Epithelial cell of proximal tubule (primary cell): ENCODE results near the gene TXNRD3. TPM values are rescaled to one million over a fixed set of nuclear protein-coding genes. Genes with fewer than 3 reads are reported as not detected.
"Not testable (repeated sequence)": the region's sequence is repeated elsewhere in the genome, so short reads cannot be mapped to it uniquely, and the experiment has no call there.

Source experiments
- DNase-seq: peaks from one replicate; pipeline ENCODE4 v3.0.0-alpha.2; 2011; ENCODE audit warnings: low read depth
- H3K4me3 ChIP-seq: 2 replicates; pipeline ENCODE4 v1.5.1; 2011; ENCODE audit warnings: low read depth, mild to moderate bottlenecking, low read length
- total RNA-seq: library from RNA; depleted of rRNA; stranded (reverse); fragments of >200 nt; gene quantifications from 2 replicates; pipeline ENCODE4 v1.2.3, GENCODE V29; 2015
- TF ChIP-seq, protein P1 (sequence below): conservative IDR thresholded peaks from 2 replicates; pipeline ENCODE4 v1.5.1; 2012; ENCODE audit warnings: low read depth, mild to moderate bottlenecking, low read length

TXNRD3 gene
- total RNA-seq, 1 donor from 2014 or later, result 4.5 TPM

DNA sequence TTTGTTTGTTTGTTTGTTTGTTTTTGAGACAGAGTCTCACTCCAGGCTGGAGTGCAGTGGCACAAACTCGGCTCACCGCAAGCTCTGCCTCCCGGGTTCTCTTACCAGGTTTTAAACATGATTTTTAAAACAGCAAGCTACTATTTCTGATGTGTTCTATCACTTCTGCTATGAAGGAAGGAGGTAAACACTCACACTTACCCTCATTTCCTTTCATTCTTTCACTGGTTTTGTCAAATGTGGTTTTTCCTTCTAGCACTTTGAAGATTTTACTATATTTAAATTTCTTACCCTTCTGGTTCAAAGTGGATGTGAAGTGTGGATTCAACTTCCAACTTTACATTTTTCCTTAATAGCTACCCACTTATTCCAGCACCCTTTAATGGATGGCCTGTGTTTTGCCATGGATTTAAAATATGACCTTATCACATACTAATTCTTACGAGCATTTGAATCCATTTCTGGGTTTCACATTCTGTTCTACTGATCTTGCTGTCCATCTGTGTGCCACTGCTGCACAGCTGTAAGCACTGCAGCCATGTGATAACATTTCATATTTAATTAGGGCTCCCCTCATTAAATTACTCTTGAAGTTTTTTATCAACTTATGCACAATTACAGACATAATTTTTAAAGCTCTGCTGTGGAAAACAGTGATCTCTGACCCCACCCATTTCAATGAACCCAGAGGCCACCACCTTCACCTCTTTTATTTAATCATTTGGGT is 42.3 kb downstream of the TXNRD3 start:
- no peak overlapping the region for H3K4me3 ChIP-seq
- TF ChIP-seq, protein P1, sequence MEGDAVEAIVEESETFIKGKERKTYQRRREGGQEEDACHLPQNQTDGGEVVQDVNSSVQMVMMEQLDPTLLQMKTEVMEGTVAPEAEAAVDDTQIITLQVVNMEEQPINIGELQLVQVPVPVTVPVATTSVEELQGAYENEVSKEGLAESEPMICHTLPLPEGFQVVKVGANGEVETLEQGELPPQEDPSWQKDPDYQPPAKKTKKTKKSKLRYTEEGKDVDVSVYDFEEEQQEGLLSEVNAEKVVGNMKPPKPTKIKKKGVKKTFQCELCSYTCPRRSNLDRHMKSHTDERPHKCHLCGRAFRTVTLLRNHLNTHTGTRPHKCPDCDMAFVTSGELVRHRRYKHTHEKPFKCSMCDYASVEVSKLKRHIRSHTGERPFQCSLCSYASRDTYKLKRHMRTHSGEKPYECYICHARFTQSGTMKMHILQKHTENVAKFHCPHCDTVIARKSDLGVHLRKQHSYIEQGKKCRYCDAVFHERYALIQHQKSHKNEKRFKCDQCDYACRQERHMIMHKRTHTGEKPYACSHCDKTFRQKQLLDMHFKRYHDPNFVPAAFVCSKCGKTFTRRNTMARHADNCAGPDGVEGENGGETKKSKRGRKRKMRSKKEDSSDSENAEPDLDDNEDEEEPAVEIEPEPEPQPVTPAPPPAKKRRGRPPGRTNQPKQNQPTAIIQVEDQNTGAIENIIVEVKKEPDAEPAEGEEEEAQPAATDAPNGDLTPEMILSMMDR, result no peak
- DNase-seq, result no peak

DNA sequence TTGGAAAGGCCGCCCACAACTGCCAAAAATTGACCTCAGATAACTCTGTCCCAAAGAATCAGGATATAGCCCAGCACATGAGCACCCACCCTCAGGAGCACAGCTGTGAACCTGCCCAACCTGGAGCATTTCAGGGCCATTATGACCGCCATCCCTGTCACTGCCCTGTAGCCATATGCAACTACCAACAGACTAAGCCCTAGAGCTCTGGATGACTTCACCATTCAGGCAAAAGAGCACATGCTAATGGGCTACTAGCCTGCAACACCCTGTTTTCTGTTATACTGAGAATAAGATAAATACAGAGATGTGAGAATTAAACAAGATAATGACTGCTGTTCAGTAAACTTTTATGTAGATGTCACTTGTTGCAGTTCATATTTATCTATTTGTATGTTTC is 45.0 kb downstream of the TXNRD3 start:
- DNase-seq, result no peak
- H3K4me3 ChIP-seq, result no peak overlapping the region
- TF ChIP-seq, protein P1, result no peak

DNA sequence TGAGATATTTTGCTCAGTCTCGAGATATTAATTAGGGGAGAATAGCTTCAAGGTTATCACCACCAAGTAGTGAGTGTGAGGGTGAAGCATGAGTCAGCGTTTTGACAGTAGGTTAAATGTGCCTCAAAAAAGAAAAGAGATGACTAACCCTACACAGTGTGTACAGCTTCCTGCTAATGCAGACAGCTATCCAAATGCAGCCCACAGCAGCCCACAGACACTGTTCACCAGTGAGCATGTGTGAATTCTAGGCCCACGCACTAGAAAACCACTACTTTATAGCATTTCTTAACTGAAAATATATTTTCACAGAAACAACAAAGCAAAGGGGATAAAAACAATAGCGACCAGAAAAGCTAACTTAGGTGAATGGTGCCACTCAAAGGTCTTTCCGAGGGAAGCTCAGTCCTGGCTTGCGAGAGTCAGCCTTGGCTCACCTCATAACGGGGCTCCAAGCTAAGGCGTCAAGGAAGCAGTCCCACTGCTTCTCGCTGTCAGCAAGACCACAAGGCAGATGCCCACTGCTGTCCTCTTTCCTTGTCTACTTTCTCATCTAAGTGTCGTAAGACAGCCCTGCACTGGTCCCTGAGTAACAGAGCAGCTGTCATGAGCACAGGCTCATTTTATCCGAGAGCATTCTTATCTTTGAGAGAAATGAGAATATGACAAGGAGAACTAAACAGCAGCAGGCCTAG is 47.6 kb downstream of the TXNRD3 start:
- DNase-seq, result peak; percentile 2
- no peak overlapping the region for H3K4me3 ChIP-seq
- TF ChIP-seq, protein P1, result no peak

DNA sequence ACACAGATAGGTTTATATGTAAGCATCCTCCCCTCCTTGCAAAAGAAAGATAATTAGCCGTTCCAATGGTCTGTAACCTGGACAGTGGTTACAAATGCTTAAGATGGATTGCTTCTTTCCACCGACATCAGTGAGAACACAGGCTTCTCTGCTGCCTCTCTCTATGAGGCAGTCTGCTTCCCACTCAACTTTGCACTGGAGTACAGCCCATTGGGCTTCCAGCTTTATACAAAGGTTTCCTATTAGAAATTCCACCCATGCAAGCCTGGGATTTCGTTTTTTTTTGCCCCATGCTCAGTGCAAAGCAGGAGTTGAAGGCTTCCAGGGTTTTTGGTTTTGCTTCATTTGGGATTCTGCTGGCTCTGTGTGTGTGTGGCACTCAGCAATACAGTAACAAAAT is 48.9 kb downstream of the TXNRD3 start:
- TF ChIP-seq, protein P1, result no peak
- DNase-seq, result no peak

DNA sequence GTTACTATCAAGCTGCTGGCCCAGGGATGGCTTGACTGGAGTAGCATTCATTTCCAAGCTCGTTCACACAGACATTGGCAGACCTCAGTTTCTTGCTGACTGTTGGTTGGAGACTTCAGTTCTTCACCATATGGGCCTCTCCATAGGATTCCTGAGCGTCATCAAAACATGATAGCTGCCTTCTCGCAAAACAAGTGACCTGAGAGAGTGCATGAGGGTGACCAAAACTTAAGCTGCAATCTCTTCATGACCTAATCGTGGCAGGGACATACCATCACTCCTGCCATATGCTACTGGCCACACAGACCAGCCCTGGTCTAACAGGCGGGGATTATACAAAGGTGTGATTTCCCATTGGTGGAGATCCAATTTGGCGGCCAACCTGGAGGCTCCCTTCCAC is 50.2 kb downstream of the TXNRD3 start:
- TF ChIP-seq, protein P1, result no peak
- no peak overlapping the region for H3K4me3 ChIP-seq
- DNase-seq, result no peak

More for the DNA sequence above, 48.9 kb downstream of the TXNRD3 start:
- no peak overlapping the region for H3K4me3 ChIP-seq

DNA sequence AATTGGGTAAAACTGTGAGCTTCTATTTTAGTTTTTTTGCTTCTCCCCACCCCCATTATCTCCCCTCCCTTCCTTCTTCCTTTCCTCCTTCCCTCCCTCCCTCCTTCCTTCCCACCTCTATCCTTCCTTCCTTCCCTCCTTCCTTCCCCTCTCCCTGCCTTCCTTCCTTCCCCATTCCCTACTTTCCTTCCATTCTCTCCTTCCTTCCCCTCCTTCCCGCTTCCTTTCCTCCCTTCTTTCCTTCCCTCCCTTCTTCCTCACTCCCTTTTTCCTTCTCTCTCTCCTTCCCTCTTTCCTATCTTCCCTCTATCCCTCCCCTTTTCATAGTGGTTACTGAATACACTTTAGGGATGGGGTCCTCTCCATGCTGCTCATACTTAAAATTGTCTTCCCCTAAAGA is 55.8 kb downstream of the TXNRD3 start:
- TF ChIP-seq, protein P1, result no peak
- DNase-seq, result no peak
- no peak overlapping the region for H3K4me3 ChIP-seq

DNA sequence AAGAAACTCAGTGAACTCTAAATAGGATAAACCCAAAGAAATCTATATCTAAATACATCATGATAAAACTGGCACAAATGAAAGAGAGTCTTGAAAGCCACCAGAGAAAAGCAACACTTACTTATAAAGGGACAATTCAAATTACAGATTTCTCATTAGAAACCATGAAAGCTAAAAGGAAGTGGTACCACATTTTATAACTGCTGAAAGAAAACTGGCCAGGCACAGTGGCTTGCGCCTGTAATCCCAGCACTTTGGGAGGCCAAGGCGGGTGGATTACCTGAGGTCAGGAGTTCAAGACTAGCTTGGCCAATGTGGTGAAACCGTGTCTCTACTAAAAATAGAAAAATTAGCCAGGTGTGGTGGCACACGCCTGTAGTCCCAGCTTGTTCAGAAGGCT is 59.4 kb downstream of the TXNRD3 start:
- not testable (repeated sequence) for DNase-seq, H3K4me3 ChIP-seq

DNA sequence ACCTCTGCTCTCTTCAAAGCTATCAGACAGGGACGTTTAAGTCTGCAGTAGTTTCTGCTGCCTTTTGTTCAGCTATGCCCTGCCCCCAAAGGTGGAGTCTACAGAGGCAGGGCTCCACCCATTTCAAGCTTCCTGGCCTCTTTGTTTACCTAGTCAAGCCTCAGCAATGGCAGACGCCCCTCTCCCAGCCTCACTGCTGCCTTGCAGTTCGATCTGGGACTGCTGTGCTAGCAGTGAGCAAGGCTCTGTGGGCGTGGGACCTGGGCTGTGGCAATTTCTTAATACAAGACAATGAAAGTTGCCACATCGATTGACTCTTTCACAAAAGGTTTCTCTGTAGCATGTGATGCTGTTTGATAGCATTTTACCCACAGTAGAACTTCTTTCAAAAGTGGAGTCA is 63.4 kb downstream of the TXNRD3 start:
- H3K4me3 ChIP-seq, DNase-seq: not testable (repeated sequence)
